ENCODE data around the gene RBM8A.

DNA sequence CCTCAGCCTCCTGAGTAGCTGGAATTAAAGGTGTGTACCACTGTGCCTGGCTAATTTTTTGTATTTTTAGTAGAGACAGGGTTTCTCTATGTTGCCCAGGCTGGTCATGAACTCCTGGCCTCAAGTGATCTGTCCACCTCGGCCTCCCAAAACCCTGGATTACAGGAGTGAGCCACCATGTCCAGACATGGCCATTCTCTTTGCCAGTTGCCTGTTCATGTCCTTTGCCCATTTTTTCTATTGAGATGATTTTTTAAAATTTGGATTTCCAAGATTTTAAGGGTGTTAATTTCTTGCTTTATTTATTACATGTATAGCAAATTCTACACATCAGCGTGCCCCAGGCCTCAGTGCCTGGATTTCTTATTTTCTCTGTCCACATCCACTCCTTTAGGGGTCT lies 40.0 kb upstream of the RBM8A start:
- no peak for TF ChIP-seq POLR2A (IDR thresholded peaks at IDR 0.05)
- TF ChIP-seq, protein P1, sequence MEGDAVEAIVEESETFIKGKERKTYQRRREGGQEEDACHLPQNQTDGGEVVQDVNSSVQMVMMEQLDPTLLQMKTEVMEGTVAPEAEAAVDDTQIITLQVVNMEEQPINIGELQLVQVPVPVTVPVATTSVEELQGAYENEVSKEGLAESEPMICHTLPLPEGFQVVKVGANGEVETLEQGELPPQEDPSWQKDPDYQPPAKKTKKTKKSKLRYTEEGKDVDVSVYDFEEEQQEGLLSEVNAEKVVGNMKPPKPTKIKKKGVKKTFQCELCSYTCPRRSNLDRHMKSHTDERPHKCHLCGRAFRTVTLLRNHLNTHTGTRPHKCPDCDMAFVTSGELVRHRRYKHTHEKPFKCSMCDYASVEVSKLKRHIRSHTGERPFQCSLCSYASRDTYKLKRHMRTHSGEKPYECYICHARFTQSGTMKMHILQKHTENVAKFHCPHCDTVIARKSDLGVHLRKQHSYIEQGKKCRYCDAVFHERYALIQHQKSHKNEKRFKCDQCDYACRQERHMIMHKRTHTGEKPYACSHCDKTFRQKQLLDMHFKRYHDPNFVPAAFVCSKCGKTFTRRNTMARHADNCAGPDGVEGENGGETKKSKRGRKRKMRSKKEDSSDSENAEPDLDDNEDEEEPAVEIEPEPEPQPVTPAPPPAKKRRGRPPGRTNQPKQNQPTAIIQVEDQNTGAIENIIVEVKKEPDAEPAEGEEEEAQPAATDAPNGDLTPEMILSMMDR (IDR thresholded peaks at IDR 0.05): no peak
